ENCODE measurements around the gene RSPH9. TPM values are rescaled to one million over a fixed set of nuclear protein-coding genes. Genes with fewer than 3 reads are reported as not detected.

The RSPH9 gene
- polyA plus RNA-seq, 3 donors = 0.05 to 0.52 (median 0.13) TPM

GRCh38 chr6:43683708-43684455 lies 39.0 kb downstream of the RSPH9 start:
- DNase-seq = peak in 2 of 3 donors; percentile 32 to 34
- H3K9ac ChIP-seq (ENCODE audit: insufficient read depth, low read length, poor library complexity, severe bottlenecking) = no peak overlapping the region
- H3K27ac ChIP-seq (ENCODE audit: low read depth in 1 of 2, low read length in 2 of 2) = no peak overlapping the region
- H3K4me2 ChIP-seq (replicated peaks; ENCODE audit: extremely low read depth, low read length, poor library complexity, severe bottlenecking) = no peak overlapping the region
- peaks cover 64% of the 10 kb centered on the region for H3K79me2 ChIP-seq (ENCODE audit: insufficient read depth, low read length)
- H2AFZ ChIP-seq (ENCODE audit: insufficient read depth, low read depth, low read length, poor library complexity, severe bottlenecking) = no peak overlapping the region
- H3K4me3 ChIP-seq (replicated peaks in 1 of 3; ENCODE audit: low read depth in 2 of 3, low read length in 3 of 3) = no peak overlapping the region
- Mint-ChIP-seq H3K9me3 (no peaks in the 10 kb centered on the region), H3K36me3 (peaks cover 41 to 47% of the 10 kb centered on the region in 2 donors), H3K4me1 (peaks cover 33% of the 10 kb centered on the region), H3K4me3 (no peak overlapping the region), H3K27ac (peak overlapping the region in 6 of 7 donors; percentile 45 to 75 (median 68)), H3K27me3 (ENCODE audit: low read depth in 3 of 3) (peaks cover 0 to 4% (median 0%) of the 10 kb centered on the region in 3 donors)
- peaks cover 24 to 30% of the 10 kb centered on the region in 2 donors for H3K4me1 ChIP-seq (ENCODE audit: control insufficient read depth in 1 of 2, insufficient read depth in 2 of 2, low read length in 2 of 2)
- no peaks in the 10 kb centered on the region for H3K9me3 ChIP-seq (replicated peaks in 1 of 2; ENCODE audit: control insufficient read depth in 1 of 2, insufficient read depth in 1 of 2, low read length in 2 of 2)
- peaks cover 54% of the 10 kb centered on the region for H4K20me1 ChIP-seq (ENCODE audit: insufficient read depth, low read length)
- no CpG with 5 or more reads among the region's 1 CpG for WGBS (ENCODE audit: insufficient coverage)
- intact Hi-C loops (cut with micrococcal nuclease) = no loop called here
- peaks cover 0 to under 1% of the 10 kb centered on the region in 2 donors for H3K27me3 ChIP-seq (ENCODE audit: control insufficient read depth in 2 of 2, insufficient read depth in 2 of 2, low read length in 2 of 2)
- no peak for TF ChIP-seq CTCF (IDR thresholded peaks at IDR 0.05)
- H3K36me3 ChIP-seq (replicated peaks in 1 of 2; ENCODE audit: control insufficient read depth in 1 of 2, insufficient read depth in 2 of 2, low read length in 2 of 2) = peaks cover 24 to 47% of the 10 kb centered on the region in 2 donors

GRCh38 chr6:43687079-43687436 lies 42.2 kb downstream of the RSPH9 start:
- peak overlapping the region; percentile 99 for H2AFZ ChIP-seq (ENCODE audit: insufficient read depth, low read depth, low read length, poor library complexity, severe bottlenecking)
- Mint-ChIP-seq H3K27ac (peak overlapping the region; percentile 90 to 97 (median 95)), H3K4me1 (peaks cover 33% of the 10 kb centered on the region), H3K9me3 (no peaks in the 10 kb centered on the region), H3K4me3 (peak overlapping the region; percentile 92 to 97), H3K27me3 (ENCODE audit: low read depth in 3 of 3) (peaks cover 5 to 11% (median 8%) of the 10 kb centered on the region in 3 donors), H3K36me3 (peaks cover 17% of the 10 kb centered on the region in 2 donors)
- no peaks in the 10 kb centered on the region for H3K9me3 ChIP-seq (replicated peaks in 1 of 2; ENCODE audit: control insufficient read depth in 1 of 2, insufficient read depth in 1 of 2, low read length in 2 of 2)
- peaks cover 24 to 30% of the 10 kb centered on the region in 2 donors for H3K4me1 ChIP-seq (ENCODE audit: control insufficient read depth in 1 of 2, insufficient read depth in 2 of 2, low read length in 2 of 2)
- intact Hi-C loops (cut with micrococcal nuclease) = loop anchor here in 1 of 2 donors (5.0 kb wide), 1 partner anchor 35 kb away; no protein-coding TSS in a partner anchor
- H3K4me2 ChIP-seq (replicated peaks; ENCODE audit: extremely low read depth, low read length, poor library complexity, severe bottlenecking) = peak overlapping the region; percentile 93
- peaks cover 0 to 15% of the 10 kb centered on the region in 2 donors for H3K36me3 ChIP-seq (replicated peaks in 1 of 2; ENCODE audit: control insufficient read depth in 1 of 2, insufficient read depth in 2 of 2, low read length in 2 of 2)
- WGBS (ENCODE audit: insufficient coverage) = 17% methylated on average over 1 of the region's 10 CpGs
- H3K79me2 ChIP-seq (ENCODE audit: insufficient read depth, low read length) = peaks cover 49% of the 10 kb centered on the region
- H4K20me1 ChIP-seq (ENCODE audit: insufficient read depth, low read length) = peaks cover 27% of the 10 kb centered on the region
- DNase-seq = no peak
- peaks cover 2 to 7% of the 10 kb centered on the region in 2 donors for H3K27me3 ChIP-seq (ENCODE audit: control insufficient read depth in 2 of 2, insufficient read depth in 2 of 2, low read length in 2 of 2)
- TF ChIP-seq CTCF (IDR thresholded peaks at IDR 0.05) = no peak
- peak overlapping the region; percentile 80 to 98 (median 93) for H3K4me3 ChIP-seq (replicated peaks in 1 of 3; ENCODE audit: low read depth in 2 of 3, low read length in 3 of 3)
- H3K27ac ChIP-seq (ENCODE audit: low read depth in 1 of 2, low read length in 2 of 2) = peak overlapping the region; percentile 66 to 95
- H3K9ac ChIP-seq (ENCODE audit: insufficient read depth, low read length, poor library complexity, severe bottlenecking) = peak overlapping the region; percentile 89
